MM.1S (cell line): ENCODE data around the gene CSRNP3.

Source experiments
- DNase-seq: peaks from one replicate; pipeline ENCODE4 v3.0.0-alpha.2; 2015
- H2AFZ ChIP-seq: fragments of 300-600 bp; sonication (generic); 2 replicates; pipeline ENCODE4 v1.6.0; 2016; ENCODE audit warnings: antibody characterized with exemption, low read length
- H3F3A ChIP-seq: fragments of 300-600 bp; sonication (generic); 2 replicates; pipeline ENCODE4 v1.6.1; 2016; ENCODE audit warnings: mild to moderate bottlenecking, antibody characterized with exemption, low read length, moderate library complexity, mixed read lengths; ENCODE audit not compliant: insufficient read depth
- H3K27ac ChIP-seq: fragments of 300-600 bp; sonication (generic); 2 replicates; pipeline ENCODE4 v1.5.1; 2016; ENCODE audit warnings: mild to moderate bottlenecking, low read length
- H3K27me3 ChIP-seq: fragments of 300-600 bp; sonication (generic); replicated peaks from 2 replicates; pipeline ENCODE4 v1.6.0; 2016; ENCODE audit warnings: low read length; ENCODE audit not compliant: insufficient read depth
- H3K36me3 ChIP-seq: fragments of 300-600 bp; sonication (generic); replicated peaks from 2 replicates; pipeline ENCODE4 v1.6.1; 2016; ENCODE audit warnings: mild to moderate bottlenecking, low read length, mixed read lengths; ENCODE audit not compliant: insufficient read depth
- H3K4me1 ChIP-seq: fragments of 300-600 bp; sonication (generic); 2 replicates; pipeline ENCODE4 v1.6.1; 2016; ENCODE audit warnings: low read length, mixed read lengths
- H3K4me2 ChIP-seq: fragments of 300-600 bp; sonication (generic); 2 replicates; pipeline ENCODE4 v1.6.0; 2016; ENCODE audit warnings: low read depth, low read length
- H3K4me3 ChIP-seq: fragments of 300-600 bp; sonication (generic); 2 replicates; pipeline ENCODE4 v1.5.1; 2016; ENCODE audit warnings: low read length, mixed read lengths
- H3K79me2 ChIP-seq: fragments of 300-600 bp; sonication (generic); 2 replicates; pipeline ENCODE4 v1.6.1; 2016; ENCODE audit warnings: mixed run types, low read length, mixed read lengths
- H3K9ac ChIP-seq: fragments of 300-600 bp; sonication (generic); 2 replicates; pipeline ENCODE4 v1.6.1; 2016; ENCODE audit warnings: low read length, mixed read lengths
- H3K9me2 ChIP-seq: fragments of 300-600 bp; sonication (generic); replicated peaks from 2 replicates; pipeline ENCODE4 v1.6.1; 2016; ENCODE audit warnings: mild to moderate bottlenecking, low read length, mixed read lengths; ENCODE audit not compliant: insufficient read depth
- H3K9me3 ChIP-seq: fragments of 300-600 bp; sonication (generic); replicated peaks from 2 replicates; pipeline ENCODE4 v1.6.1; 2016; ENCODE audit warnings: mild to moderate bottlenecking, low read length, mixed read lengths; ENCODE audit not compliant: insufficient read depth
- H4K20me1 ChIP-seq: fragments of 300-600 bp; sonication (generic); 2 replicates; pipeline ENCODE4 v1.6.1; 2016; ENCODE audit warnings: mild to moderate bottlenecking, low read length, moderate library complexity, mixed read lengths; ENCODE audit not compliant: insufficient read depth
- CTCF ChIP-seq: fragments of 300-600 bp; sonication (generic); IDR thresholded peaks from 2 replicates; pipeline ENCODE4 v1.5.1; 2016; ENCODE audit warnings: antibody characterized with exemption, low read length, mixed read lengths
- EZH2 ChIP-seq: fragments of 300-600 bp; sonication (generic); optimal IDR thresholded peaks from 2 replicates; pipeline ENCODE3; 2017; ENCODE audit warnings: low read depth, mild to moderate bottlenecking, antibody characterized with exemption, low read length, mixed read lengths
- EZH2phosphoT487 ChIP-seq: fragments of 300-600 bp; sonication (generic); IDR thresholded peaks from 2 replicates; pipeline ENCODE4 v1.6.1; 2018; ENCODE audit warnings: antibody characterized with exemption, low read length

The CSRNP3 gene

DNA sequence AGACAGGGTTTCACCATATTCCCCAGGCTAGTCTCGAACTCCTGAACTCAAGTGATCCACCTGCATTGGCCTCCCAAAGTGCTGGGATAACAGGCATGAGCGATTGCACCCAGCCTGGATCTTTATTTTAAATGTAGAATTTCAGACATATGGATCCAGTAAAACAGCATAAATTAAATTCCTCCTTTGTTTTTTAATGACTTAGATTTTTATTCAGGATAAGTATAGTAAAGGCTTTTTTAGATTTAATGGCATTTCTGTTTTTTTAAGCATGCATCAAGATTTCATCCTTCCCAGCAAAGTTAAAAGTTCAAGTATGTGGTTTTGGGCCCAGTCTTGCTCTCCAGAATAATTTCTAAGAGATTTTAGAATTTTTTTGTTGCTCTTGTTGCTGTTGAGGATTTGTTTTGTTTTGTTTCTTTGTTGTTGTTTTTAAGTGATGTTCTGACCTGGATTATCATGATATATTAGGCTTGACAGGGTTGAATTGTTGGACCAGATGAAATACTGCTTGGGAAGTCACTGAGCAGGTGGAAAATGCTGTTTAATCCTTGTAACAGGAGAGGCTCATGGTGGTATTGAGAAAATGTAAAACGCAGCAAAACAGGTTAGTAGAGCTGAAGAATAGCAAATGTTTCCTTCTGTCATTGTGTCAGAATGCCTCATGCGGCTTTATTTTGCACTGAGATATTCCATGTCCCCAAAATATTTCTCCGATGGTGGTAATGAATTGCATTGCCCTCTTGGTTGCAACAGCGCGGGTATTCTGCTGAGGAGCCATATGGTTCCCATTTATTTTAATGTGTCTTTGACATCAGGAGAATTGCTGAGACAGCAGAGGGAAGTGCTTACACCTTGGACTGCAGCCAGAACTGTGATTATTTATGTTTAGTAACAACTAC is 176.7 kb downstream of the CSRNP3 start:
- no peak overlapping the region for H3K9ac ChIP-seq
- H3K4me3 ChIP-seq = no peak overlapping the region
- H3K9me2 ChIP-seq = no peaks in the 10 kb centered on the region
- no peaks in the 10 kb centered on the region for H3F3A ChIP-seq
- H3K36me3 ChIP-seq = no peaks in the 10 kb centered on the region
- DNase-seq = no peak
- H3K4me2 ChIP-seq = no peak overlapping the region
- no peaks in the 10 kb centered on the region for H3K27me3 ChIP-seq
- H3K79me2 ChIP-seq = no peaks in the 10 kb centered on the region
- TF ChIP-seq EZH2 = no peak
- no peak for TF ChIP-seq CTCF
- TF ChIP-seq EZH2phosphoT487 = no peak
- no peak overlapping the region for H2AFZ ChIP-seq
- no peaks in the 10 kb centered on the region for H3K9me3 ChIP-seq
- no peaks in the 10 kb centered on the region for H3K4me1 ChIP-seq
- H4K20me1 ChIP-seq = no peaks in the 10 kb centered on the region
- no peak overlapping the region for H3K27ac ChIP-seq

DNA sequence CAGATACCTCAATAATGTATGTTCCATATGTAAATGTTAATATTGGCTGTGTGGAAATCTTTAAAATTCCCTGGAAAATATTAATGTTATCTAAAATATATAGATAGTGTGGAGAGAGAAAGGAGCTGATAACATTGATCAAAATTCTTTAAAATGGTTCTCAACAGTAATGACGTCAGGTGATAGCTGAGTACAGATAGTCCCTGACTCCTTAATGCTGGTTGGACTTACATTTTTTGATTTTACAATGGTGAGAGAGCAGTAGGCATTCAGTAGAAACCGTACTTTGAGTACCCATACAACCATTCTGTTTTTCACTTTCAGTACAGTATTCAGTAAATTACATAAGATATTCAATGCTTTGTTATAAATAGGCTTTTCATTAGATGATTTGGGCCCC is 177.9 kb downstream of the CSRNP3 start:
- H3K9me3 ChIP-seq = no peaks in the 10 kb centered on the region
- H3K27ac ChIP-seq = no peak overlapping the region
- H3K79me2 ChIP-seq = no peaks in the 10 kb centered on the region
- no peaks in the 10 kb centered on the region for H3F3A ChIP-seq
- TF ChIP-seq CTCF (no peak), EZH2 (no peak), EZH2phosphoT487 (no peak)
- H4K20me1 ChIP-seq = no peaks in the 10 kb centered on the region
- no peaks in the 10 kb centered on the region for H3K36me3 ChIP-seq
- no peaks in the 10 kb centered on the region for H3K9me2 ChIP-seq
- DNase-seq = no peak
- H3K9ac ChIP-seq = no peak overlapping the region
- no peak overlapping the region for H3K4me3 ChIP-seq
- H3K4me2 ChIP-seq = no peak overlapping the region
- no peaks in the 10 kb centered on the region for H3K4me1 ChIP-seq
- H3K27me3 ChIP-seq = no peaks in the 10 kb centered on the region
- no peak overlapping the region for H2AFZ ChIP-seq

DNA sequence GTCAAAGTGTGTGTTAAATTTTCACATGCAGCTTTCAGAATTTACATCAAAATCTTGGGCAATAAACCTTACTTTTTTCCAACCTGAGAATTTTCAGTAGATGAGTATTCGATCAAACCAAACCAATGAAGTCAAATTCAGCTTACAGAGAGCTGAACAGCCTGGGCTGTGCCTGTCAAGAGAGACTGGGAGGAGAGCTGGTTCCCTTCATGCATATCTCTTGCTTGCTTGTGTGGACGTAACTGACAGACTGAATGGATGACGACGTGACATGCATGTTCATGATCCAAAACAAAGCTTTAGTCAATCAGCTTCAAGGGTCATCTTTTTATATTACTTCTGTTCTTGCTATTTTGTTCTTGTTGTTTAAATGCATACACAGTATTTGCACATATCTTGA is 179.3 kb downstream of the CSRNP3 start:
- Histone ChIP-seq H3K9ac (no peak overlapping the region), H4K20me1 (no peaks in the 10 kb centered on the region), H3K4me1 (no peaks in the 10 kb centered on the region), H3K4me3 (no peak overlapping the region), H3F3A (no peaks in the 10 kb centered on the region), H3K9me2 (no peaks in the 10 kb centered on the region), H3K27me3 (no peaks in the 10 kb centered on the region), H3K9me3 (no peaks in the 10 kb centered on the region), H2AFZ (no peak overlapping the region), H3K4me2 (no peak overlapping the region), H3K79me2 (no peaks in the 10 kb centered on the region), H3K27ac (no peak overlapping the region), H3K36me3 (no peaks in the 10 kb centered on the region)
- TF ChIP-seq CTCF (no peak), EZH2 (no peak), EZH2phosphoT487 (no peak)
- DNase-seq = no peak
